Measurements from ENCODE around the gene RBM4. TPM values are rescaled to one million over a fixed set of nuclear protein-coding genes. Genes with fewer than 3 reads are reported as not detected.
A peak's percentile ranks its signal among the peaks of the same experiment; 100 is the strongest.

Gene RBM4
- total and polyA plus RNA-seq, 2 experiments from 2014 or later = 146 to 147 TPM

DNA sequence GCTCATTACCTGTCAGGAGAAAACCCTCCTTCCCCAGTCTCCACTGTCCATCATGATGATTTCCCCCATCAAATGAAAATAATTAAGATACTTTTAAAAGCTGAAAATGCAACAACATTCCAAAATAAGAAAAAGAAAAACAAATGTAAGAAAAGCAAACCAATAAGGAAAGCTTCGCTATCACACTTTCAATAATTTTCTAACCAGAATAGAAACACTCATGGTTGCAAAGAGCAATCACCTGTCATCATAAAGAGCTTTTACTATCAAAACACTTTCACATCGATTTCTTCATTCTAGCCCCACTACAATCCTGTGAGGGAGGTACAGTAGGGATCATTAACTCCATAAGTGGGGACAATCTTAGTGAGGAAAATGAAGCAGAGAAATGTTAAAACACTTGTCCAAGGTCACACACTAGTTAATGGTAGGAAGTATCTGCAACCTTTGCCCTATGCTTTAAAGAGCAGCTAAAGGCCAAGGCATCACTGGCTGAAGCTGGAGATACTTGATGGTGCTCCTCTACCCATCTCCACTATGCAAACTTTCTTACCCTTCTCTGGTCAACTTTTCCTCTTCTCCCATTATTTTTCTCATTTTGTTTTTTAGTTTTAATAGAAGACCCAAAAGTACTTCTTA lies 36.6 kb downstream of the RBM4 start (continued):
- TF ChIP-seq EZH2phosphoT487 (IDR thresholded peaks at IDR 0.05; ENCODE audit: unreplicated experiment) = no peak

DNA sequence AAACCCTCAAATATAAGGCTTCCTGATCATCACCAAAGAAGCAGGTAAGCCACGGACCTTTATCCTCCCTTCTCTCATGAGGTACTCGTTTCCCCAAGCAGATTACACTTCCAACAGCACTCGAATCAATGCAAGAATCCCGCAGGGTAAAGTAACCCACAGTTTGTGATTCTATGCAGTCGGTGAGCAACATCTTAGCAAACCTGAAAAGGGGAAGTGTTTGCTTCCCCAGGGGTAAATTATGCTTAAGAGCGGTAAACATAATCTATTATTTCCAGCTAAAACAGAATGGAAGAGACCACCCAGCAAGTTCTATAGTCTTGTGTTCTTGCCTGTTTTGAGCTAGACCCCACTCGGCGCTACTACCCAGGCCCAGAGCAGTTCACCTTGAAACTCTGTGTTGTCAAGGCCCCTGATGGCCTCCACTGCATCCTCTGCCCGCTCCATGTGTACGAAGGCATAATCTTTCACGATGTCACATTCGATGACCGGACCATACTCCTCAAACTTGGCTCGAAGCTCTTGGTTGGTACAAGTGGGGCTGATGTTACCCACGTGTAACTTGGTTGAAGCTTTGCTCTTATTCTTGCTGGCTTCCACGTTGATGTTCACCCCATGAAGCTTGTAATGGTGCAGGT lies 37.9 kb downstream of the RBM4 start:
- Histone ChIP-seq H3K27me3 (ENCODE audit: insufficient read depth) (no peaks in the 10 kb centered on the region), H3K27ac (ENCODE audit: low read depth) (no peak overlapping the region; the same call in 1 of the 2 replicates), H3K4me3 (peak overlapping the region; percentile 65), H3F3A (replicated peaks; ENCODE audit: low read depth) (peaks cover 9% of the 10 kb centered on the region; the same call in 1 of the 2 replicates), H3K4me2 (peak overlapping the region; percentile 81), H3K9me2 (ENCODE audit: insufficient read depth) (no peaks in the 10 kb centered on the region), H3K79me2 (replicated peaks; ENCODE audit: insufficient read depth) (peaks cover 58% of the 10 kb centered on the region), H4K20me1 (replicated peaks; ENCODE audit: insufficient read depth) (peaks cover 21% of the 10 kb centered on the region), H3K4me1 (ENCODE audit: insufficient read depth) (peaks cover 24% of the 10 kb centered on the region), H3K36me3 (ENCODE audit: insufficient read depth) (no peaks in the 10 kb centered on the region), H2AFZ (no peak overlapping the region)
- peak overlapping the region; percentile 95 for H3K4me3 Mint-ChIP-seq
- DNase-seq (ENCODE audit: low spot score) (no peak), ATAC-seq (no peak)
- H3K27me3 Mint-ChIP-seq (ENCODE audit: insufficient read depth, low read depth, poor library complexity) = peaks cover 13% of the 10 kb centered on the region
- no peak for TF ChIP-seq NANOG (IDR thresholded peaks at IDR 0.05; ENCODE audit: borderline replicate concordance)
- TF ChIP-seq POLR2AphosphoS5 (IDR thresholded peaks at IDR 0.05; ENCODE audit: low read depth) = no peak
- TF ChIP-seq ZNF114 (CRISPR knock-in tag; IDR thresholded peaks at IDR 0.05) = no peak
- TF ChIP-seq STAT1 (IDR thresholded peaks at IDR 0.05; ENCODE audit: unreplicated experiment) = no peak
- TF ChIP-seq, protein P1, sequence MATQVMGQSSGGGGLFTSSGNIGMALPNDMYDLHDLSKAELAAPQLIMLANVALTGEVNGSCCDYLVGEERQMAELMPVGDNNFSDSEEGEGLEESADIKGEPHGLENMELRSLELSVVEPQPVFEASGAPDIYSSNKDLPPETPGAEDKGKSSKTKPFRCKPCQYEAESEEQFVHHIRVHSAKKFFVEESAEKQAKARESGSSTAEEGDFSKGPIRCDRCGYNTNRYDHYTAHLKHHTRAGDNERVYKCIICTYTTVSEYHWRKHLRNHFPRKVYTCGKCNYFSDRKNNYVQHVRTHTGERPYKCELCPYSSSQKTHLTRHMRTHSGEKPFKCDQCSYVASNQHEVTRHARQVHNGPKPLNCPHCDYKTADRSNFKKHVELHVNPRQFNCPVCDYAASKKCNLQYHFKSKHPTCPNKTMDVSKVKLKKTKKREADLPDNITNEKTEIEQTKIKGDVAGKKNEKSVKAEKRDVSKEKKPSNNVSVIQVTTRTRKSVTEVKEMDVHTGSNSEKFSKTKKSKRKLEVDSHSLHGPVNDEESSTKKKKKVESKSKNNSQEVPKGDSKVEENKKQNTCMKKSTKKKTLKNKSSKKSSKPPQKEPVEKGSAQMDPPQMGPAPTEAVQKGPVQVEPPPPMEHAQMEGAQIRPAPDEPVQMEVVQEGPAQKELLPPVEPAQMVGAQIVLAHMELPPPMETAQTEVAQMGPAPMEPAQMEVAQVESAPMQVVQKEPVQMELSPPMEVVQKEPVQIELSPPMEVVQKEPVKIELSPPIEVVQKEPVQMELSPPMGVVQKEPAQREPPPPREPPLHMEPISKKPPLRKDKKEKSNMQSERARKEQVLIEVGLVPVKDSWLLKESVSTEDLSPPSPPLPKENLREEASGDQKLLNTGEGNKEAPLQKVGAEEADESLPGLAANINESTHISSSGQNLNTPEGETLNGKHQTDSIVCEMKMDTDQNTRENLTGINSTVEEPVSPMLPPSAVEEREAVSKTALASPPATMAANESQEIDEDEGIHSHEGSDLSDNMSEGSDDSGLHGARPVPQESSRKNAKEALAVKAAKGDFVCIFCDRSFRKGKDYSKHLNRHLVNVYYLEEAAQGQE (IDR thresholded peaks at IDR 0.05; ENCODE audit: unreplicated experiment) = no peak
- no peak for TF ChIP-seq EZH2 (IDR thresholded peaks at IDR 0.05; ENCODE audit: low read depth, unreplicated experiment)
- TF ChIP-seq EZH2phosphoT487 (IDR thresholded peaks at IDR 0.05; ENCODE audit: unreplicated experiment) = no peak
- TF ChIP-seq, protein P2, sequence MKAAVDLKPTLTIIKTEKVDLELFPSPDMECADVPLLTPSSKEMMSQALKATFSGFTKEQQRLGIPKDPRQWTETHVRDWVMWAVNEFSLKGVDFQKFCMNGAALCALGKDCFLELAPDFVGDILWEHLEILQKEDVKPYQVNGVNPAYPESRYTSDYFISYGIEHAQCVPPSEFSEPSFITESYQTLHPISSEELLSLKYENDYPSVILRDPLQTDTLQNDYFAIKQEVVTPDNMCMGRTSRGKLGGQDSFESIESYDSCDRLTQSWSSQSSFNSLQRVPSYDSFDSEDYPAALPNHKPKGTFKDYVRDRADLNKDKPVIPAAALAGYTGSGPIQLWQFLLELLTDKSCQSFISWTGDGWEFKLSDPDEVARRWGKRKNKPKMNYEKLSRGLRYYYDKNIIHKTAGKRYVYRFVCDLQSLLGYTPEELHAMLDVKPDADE (IDR thresholded peaks at IDR 0.05) = no peak
- no peak for TF ChIP-seq CREB1 (CRISPR knock-in tag; IDR thresholded peaks at IDR 0.05; ENCODE audit: low read depth)
- no peaks in the 10 kb centered on the region; the same call in 2 of the 3 replicates for H3K9me3 Mint-ChIP-seq
- H3K36me3 Mint-ChIP-seq (ENCODE audit: low read depth) = peaks cover 22% of the 10 kb centered on the region
- peak overlapping the region; percentile 99; the same call in 1 of the 2 replicates for H3K27ac Mint-ChIP-seq
- H3K4me1 Mint-ChIP-seq = peaks cover 24% of the 10 kb centered on the region

Data from GM23338 (cell line).